Colonic mucosa (tissue), 4 donors: ENCODE data around the gene KRTAP2-4. TPM values are rescaled to one million over a fixed set of nuclear protein-coding genes. Genes with fewer than 3 reads are reported as not detected.
"Not testable (repeated sequence)": the region's sequence is repeated elsewhere in the genome, so short reads cannot be mapped to it uniquely, and the experiment has no call there.

ENCODE experiments used
- DNase-seq: peaks from one replicate; pipeline ENCODE4 v3.0.0-alpha.2; 2020
- H3K27ac ChIP-seq: fragments of 200-600 bp; one replicate; pipeline ENCODE4 v1.8.0; 2021
- H3K27me3 ChIP-seq: fragments of 200-600 bp; one replicate; pipeline ENCODE4 v1.8.0; 2021
- H3K36me3 ChIP-seq: fragments of 200-600 bp; one replicate; pipeline ENCODE4 v1.8.0; 2021
- H3K4me1 ChIP-seq: fragments of 200-600 bp; one replicate; pipeline ENCODE4 v1.8.0; 2021; ENCODE audit warnings: mild to moderate bottlenecking
- H3K4me3 ChIP-seq: fragments of 200-600 bp; one replicate; pipeline ENCODE4 v1.8.0; 2021
- H3K9ac ChIP-seq, 2 donors: one replicate each; pipeline ENCODE4 v1.7.0; 2013; ENCODE audit warnings: control low read depth in 2 of 2, low read depth in 2 of 2, low read length in 2 of 2
- H3K9me3 ChIP-seq: fragments of 200-600 bp; one replicate; pipeline ENCODE4 v1.8.0; 2021
- intact Hi-C: fragments of 100-400 bp; cut with DNase I; formaldehyde crosslinking; loops from one replicate; pipeline ENCODE4 v1.14.1; 2022
- total RNA-seq, 2 donors: library from RNA; stranded (reverse); fragmentation: NEBNext Ultra II Directional in 1 of 2; extraction: Animal tissue kit (Norgen Biotek cat#: 25700) in 1 of 2; gene quantifications; one replicate each; pipeline ENCODE4 v1.2.1, GENCODE V29; 2021
- TF ChIP-seq, protein P1 (sequence below): fragments of 200-600 bp; IDR thresholded peaks from one replicate; pipeline ENCODE4 v1.8.0; 2022; ENCODE audit warnings: antibody characterized with exemption, mild to moderate bottlenecking
- donor health status: healthy.
- donor health status: DM: no; HTN: no; CAD: no.
- donor health status: DM: no; HTN: no; CAD: no.

The KRTAP2-4 gene, protein sequence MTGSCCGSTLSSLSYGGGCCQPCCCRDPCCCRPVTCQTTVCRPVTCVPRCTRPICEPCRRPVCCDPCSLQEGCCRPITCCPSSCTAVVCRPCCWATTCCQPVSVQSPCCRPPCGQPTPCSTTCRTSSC
- total RNA-seq: not detected

DNA sequence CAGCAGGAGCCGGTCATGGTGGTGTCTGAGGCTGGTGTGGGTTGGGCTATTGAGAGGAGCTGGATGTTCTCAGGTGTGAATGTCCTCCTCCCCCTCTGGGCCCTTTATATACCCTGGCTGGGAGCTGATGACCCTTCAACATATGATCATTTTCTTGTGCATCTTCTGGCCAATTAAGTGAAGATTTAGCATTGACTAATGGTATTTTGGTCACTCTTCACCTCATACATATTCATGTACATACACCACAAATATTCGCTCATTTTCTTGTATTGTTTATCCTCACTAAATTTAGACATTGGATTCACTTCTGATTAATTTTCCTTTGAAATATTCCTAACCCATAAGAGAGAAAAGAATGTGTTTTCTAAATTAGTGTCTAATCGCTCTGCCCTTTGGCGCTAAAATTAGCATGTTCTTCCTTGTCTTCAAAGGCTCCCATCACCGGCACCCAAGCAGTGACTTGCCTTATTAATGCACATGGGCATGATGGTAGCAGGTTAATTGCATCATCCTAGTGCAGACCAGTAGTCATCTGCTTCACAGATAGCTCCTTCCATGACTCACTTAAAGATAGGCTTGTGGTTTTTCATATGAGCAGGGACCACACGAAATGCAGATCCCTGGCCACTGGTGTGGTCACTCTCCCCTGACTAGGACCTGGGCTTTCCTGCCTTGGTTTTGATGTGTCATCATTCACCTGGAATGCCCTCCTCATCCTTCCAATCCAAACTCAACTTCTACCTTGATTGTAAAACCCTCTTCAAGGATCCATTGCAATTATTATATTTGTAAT is at the start of gene KRTAP2-4:
TSS of gene KRTAP2-4 (minus strand) at position 51 of the 796 bp plus-strand sequence. CDS start at position 17, 34 bp downstream.
- H3K27me3 ChIP-seq: no peaks in the 10 kb centered on the region
- H3K27ac ChIP-seq: no peak within 1 kb of the TSS
- TF ChIP-seq, protein P1, sequence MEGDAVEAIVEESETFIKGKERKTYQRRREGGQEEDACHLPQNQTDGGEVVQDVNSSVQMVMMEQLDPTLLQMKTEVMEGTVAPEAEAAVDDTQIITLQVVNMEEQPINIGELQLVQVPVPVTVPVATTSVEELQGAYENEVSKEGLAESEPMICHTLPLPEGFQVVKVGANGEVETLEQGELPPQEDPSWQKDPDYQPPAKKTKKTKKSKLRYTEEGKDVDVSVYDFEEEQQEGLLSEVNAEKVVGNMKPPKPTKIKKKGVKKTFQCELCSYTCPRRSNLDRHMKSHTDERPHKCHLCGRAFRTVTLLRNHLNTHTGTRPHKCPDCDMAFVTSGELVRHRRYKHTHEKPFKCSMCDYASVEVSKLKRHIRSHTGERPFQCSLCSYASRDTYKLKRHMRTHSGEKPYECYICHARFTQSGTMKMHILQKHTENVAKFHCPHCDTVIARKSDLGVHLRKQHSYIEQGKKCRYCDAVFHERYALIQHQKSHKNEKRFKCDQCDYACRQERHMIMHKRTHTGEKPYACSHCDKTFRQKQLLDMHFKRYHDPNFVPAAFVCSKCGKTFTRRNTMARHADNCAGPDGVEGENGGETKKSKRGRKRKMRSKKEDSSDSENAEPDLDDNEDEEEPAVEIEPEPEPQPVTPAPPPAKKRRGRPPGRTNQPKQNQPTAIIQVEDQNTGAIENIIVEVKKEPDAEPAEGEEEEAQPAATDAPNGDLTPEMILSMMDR: no peak
- H3K36me3 ChIP-seq: no peaks in the 10 kb centered on the region
- no peaks in the 10 kb centered on the region for H3K9me3 ChIP-seq
- H3K4me3 ChIP-seq: no peak within 1 kb of the TSS
- no peaks in the 10 kb centered on the region for H3K4me1 ChIP-seq
- intact Hi-C loops: no loop called here
- H3K9ac ChIP-seq: no peak within 1 kb of the TSS
- no peak for DNase-seq

DNA sequence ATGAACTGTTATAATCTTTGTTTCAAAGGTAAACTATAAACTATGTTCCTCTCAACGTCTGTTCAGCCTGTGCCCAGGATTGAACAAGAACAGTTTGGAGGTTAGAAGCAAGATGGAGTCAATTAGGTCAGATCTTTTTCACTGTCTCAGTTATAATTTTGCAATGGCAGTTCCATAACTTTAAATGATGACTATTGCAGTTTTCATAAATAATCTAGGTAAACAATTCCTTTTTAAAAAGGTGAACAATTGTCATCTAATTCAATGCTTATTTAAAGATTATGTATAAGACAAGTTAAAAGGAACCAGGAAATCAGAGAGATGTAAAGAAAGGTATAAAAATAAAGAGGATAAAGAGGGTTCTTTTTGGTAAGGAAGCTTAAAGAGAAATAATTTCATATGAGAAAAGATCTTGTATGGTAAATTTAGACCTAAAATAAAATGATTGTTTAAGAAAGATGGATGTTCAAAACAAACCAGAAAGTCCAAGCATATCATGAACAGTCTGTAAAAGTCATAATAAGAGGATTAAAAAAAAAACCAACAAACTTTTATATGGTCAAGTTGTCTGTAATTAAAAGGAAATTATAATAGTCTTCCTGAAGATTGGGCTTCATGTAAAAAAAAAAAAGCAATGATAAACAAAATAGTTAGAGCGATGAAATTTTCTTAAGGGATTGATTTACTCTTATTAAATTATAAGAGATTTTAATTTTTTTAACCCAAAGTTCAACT is 45.6 kb upstream of the KRTAP2-4 start:
- Histone ChIP-seq H3K9me3 (no peaks in the 10 kb centered on the region), H3K27ac (no peak overlapping the region), H3K4me1 (no peaks in the 10 kb centered on the region), H3K27me3 (no peaks in the 10 kb centered on the region), H3K9ac (no peak overlapping the region), H3K4me3 (no peak overlapping the region), H3K36me3 (no peaks in the 10 kb centered on the region)
- no peak for DNase-seq
- intact Hi-C loops: no loop called here
- TF ChIP-seq, protein P1: no peak

DNA sequence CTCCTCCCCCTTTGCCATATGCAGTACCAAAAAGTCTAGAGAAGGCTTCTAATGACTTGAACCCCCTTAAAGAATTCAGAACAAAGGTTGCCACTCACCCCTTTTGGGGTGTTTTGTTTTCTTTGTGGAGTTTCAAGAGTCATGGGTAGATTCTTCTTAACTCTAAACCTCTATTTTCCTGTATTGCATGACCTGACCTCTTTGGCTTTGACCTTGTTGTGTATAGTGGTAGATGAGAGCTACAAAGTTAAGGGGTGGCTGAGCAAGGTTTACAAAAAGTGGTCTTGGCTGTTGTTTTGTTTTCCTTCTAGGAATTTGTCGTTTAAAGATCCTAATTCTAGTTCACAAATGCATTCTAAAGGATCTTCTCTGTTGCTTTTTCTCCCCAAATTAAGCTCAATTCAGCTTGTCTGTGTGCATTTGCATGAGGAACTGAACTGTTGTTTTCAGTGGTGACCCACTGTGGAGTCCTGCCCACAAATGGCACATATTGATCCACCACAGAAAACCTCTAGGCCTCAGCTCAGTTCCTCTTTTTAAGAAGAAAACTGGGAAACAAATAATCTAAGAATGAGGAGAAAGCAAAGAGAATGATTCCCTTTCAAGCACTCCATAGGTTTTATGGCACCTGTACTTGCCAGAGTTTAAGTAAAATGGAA is 43.2 kb upstream of the KRTAP2-4 start:
- H3K36me3 ChIP-seq, H3K9ac ChIP-seq, intact Hi-C loops, H3K4me3 ChIP-seq, DNase-seq, H3K9me3 ChIP-seq, H3K27ac ChIP-seq, H3K27me3 ChIP-seq, H3K4me1 ChIP-seq: not testable (repeated sequence)

DNA sequence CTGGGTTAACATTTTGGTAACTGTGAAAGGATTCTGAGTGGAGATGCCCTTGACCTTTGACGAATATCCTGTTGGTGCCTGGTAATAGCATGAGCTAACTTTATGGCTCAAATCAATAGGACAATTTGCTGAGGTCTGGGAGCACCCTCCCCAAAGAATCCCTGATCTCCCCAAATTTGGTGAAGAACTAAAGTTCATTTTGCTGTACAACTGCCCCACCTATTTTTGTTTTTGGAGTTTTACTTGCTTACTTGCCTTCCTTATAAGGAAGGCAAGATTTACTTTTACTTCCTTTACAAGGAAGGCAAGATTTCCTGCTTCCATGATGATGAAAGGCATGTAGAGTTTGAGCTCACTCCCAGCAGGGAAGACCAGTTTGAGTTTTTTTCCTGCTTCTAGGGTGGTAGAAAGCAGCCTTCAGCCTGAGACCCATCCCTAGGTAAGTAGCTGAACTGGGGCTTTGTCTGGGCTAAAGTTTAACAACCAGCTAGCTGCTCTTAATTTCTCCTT is 42.3 kb upstream of the KRTAP2-4 start:
- Histone ChIP-seq H3K9me3 (no peaks in the 10 kb centered on the region), H3K4me1 (no peaks in the 10 kb centered on the region), H3K27ac (no peak overlapping the region), H3K27me3 (no peaks in the 10 kb centered on the region), H3K9ac (no peak overlapping the region), H3K4me3 (no peak overlapping the region), H3K36me3 (no peaks in the 10 kb centered on the region)
- intact Hi-C loops: no loop called here
- DNase-seq: no peak
- TF ChIP-seq, protein P1: no peak

DNA sequence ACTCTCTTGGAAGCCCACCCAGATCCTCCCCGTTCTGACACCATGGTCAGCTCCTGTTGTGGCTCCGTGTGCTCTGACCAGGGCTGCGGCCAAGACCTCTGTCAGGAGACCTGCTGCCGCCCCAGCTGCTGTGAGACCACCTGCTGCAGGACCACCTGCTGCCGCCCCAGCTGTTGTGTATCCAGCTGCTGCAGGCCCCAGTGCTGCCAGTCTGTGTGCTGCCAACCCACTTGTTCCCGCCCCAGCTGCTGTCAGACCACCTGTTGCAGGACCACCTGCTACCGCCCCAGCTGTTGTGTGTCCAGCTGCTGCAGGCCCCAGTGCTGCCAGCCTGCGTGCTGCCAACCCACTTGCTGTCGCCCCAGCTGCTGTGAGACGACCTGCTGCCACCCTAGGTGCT is 39.7 kb upstream of the KRTAP2-4 start, which contains the start of gene KRTAP4-9:
TSS of gene KRTAP4-9 (plus strand) at position 43 of the 400 bp plus-strand sequence. CDS start at position 43, 0 bp downstream.
- H3K9ac ChIP-seq, H3K27me3 ChIP-seq, intact Hi-C loops, H3K36me3 ChIP-seq, H3K27ac ChIP-seq, H3K4me1 ChIP-seq, H3K4me3 ChIP-seq, DNase-seq, H3K9me3 ChIP-seq: not testable (repeated sequence)

DNA sequence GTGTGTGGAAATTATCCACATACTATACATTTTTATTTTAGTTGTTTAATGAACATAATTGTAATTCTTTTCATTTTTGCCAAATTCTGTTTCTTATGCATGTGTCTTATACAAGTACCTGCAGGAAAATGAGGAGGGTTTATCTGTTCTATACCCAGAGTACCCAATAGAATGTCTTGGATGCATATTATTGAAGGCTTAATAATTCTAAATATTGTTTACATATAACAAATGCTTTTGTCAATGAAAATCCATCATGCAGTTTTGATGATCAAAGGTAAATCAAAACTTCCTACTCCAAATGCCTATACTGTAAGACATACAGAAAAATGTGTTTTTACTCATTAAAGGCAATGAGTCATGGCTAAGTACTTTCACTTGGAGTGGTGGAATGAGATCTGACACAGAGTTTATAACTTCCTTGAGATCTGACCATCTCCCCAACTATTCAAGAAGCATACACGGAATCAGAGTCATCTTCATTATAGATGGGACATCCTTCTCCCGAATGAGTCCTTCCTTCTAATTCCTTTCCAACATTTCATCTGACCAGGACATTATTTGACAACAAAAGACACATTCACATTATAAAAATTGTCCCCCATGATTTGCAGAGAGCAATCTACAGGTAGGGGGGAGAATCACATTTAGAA is 38.8 kb upstream of the KRTAP2-4 start:
- H3K27me3 ChIP-seq, H3K4me1 ChIP-seq, H3K9me3 ChIP-seq, DNase-seq, H3K9ac ChIP-seq, H3K27ac ChIP-seq, intact Hi-C loops, H3K36me3 ChIP-seq, H3K4me3 ChIP-seq: not testable (repeated sequence)
